ENCODE results near the gene SHQ1.

Gene SHQ1

GRCh38 chr3:72848703-72849081 is 447 bp upstream of the SHQ1 start:
- DNase-seq (ENCODE audit: low read depth) = no peak

GRCh38 chr3:72847282-72847681 is 963 bp downstream of the SHQ1 start:
- DNase-seq (ENCODE audit: low read depth) = no peak

- DNase-seq (ENCODE audit: low read depth) = no peak
Observed at GRCh38 chr3:72846166-72846565, 2.1 kb downstream of the SHQ1 start.

GRCh38 chr3:72844436-72844993 is 3.7 kb downstream of the SHQ1 start:
- no peak for DNase-seq (ENCODE audit: low read depth)

- DNase-seq (ENCODE audit: low read depth) = no peak
Observed at GRCh38 chr3:72839057-72839456, 9.2 kb downstream of the SHQ1 start.

- no peak for DNase-seq (ENCODE audit: low read depth)
Observed at GRCh38 chr3:72836923-72837322, 11.3 kb downstream of the SHQ1 start.

- DNase-seq (ENCODE audit: low read depth) = no peak
Observed at GRCh38 chr3:72836416-72836815, 11.8 kb downstream of the SHQ1 start.

GRCh38 chr3:72830452-72831223 is 17.6 kb downstream of the SHQ1 start:
- no peak for DNase-seq (ENCODE audit: low read depth)

GRCh38 chr3:72829701-72830100 is 18.5 kb downstream of the SHQ1 start:
- DNase-seq (ENCODE audit: low read depth) = no peak

GRCh38 chr3:72821161-72821781 is 27.0 kb downstream of the SHQ1 start:
- DNase-seq (ENCODE audit: low read depth) = no peak

GRCh38 chr3:72820415-72820814 is 27.8 kb downstream of the SHQ1 start:
- no peak for DNase-seq (ENCODE audit: low read depth)

- no peak for DNase-seq (ENCODE audit: low read depth)
Observed at GRCh38 chr3:72818905-72819304, 29.3 kb downstream of the SHQ1 start.

- no peak for DNase-seq (ENCODE audit: low read depth)
Observed at GRCh38 chr3:72818092-72818773, 30.0 kb downstream of the SHQ1 start.

GRCh38 chr3:72816862-72817355 is 31.3 kb downstream of the SHQ1 start:
- DNase-seq (ENCODE audit: low read depth) = no peak

- DNase-seq (ENCODE audit: low read depth) = no peak
Observed at GRCh38 chr3:72814308-72814707, 33.9 kb downstream of the SHQ1 start.

GRCh38 chr3:72812201-72812600 is 36.0 kb downstream of the SHQ1 start:
- no peak for DNase-seq (ENCODE audit: low read depth)

- no peak for DNase-seq (ENCODE audit: low read depth)
Observed at GRCh38 chr3:72811571-72811970, 36.7 kb downstream of the SHQ1 start.

GRCh38 chr3:72810659-72811434 is 37.4 kb downstream of the SHQ1 start:
- DNase-seq (ENCODE audit: low read depth) = no peak

- no peak for DNase-seq (ENCODE audit: low read depth)
Observed at GRCh38 chr3:72810063-72810462, 38.2 kb downstream of the SHQ1 start.

- DNase-seq (ENCODE audit: low read depth) = no peak
Observed at GRCh38 chr3:72804361-72804760, 43.9 kb downstream of the SHQ1 start.

- DNase-seq (ENCODE audit: low read depth) = no peak
Observed at GRCh38 chr3:72803573-72803972, 44.7 kb downstream of the SHQ1 start.

- no peak for DNase-seq (ENCODE audit: low read depth)
Observed at GRCh38 chr3:72802001-72802400, 46.2 kb downstream of the SHQ1 start.

Data from activated T-cell treated with anti-CD3 and anti-CD28 coated beads for 48 hours (primary cell).